Measurements from ENCODE around the gene OPA3. TPM values are rescaled to one million over a fixed set of nuclear protein-coding genes. Genes with fewer than 3 reads are reported as not detected.
A peak's percentile ranks its signal among the peaks of the same experiment; 100 is the strongest.

The OPA3 gene
- total and polyA plus RNA-seq, 12 donors, result 4.3 to 34.1 (median 16.7) TPM

DNA sequence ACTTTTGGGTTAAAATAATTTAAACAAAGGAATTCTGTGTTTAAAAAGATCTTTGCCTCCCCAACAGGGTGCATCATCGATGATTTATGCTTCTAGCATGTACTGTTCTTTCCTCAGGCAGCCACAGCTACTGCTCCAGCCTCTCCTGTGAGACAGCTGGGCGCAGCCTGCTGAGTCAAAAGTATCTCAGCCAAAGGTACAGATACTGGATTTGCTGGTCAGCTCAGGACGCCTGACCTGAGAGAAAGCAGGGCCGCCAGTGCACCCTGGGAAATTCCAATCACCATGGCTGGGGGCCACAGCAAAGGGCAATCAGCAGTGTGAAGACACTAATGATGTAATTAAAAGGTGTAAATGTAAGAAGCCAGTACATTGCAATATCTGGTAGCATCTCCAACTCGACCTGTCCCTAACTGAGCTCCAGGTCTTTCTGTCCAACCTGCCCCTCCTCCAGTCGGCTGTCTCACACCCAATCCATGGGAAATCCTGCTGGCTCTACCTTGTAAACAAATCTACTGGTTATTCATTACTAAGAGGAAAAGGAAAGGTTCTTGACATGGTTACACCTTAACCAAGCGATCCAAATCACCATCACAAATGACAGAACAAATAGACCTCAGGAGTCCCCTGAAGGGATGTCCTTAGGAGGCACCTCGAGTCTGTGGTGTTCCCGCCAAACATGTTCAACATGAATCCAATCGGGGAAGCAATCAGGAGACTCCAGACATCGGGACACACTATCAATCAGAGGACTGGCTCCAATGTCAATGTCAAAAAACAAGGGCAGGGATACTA is 7.3 kb downstream of the OPA3 start:
- Histone ChIP-seq H3K9me3 (replicated peaks in 1 of 3) (no peaks in the 10 kb centered on the region), H3K4me3 (no peak overlapping the region), H3K27ac (peak overlapping the region in 4 of 5 donors; percentile 58 to 86 (median 78)), H3K4me1 (replicated peaks in 1 of 2) (peaks cover 10 to 11% of the 10 kb centered on the region in 2 donors), H3K36me3 (replicated peaks in 1 of 2) (no peaks in the 10 kb centered on the region), H3K27me3 (no peaks in the 10 kb centered on the region)
- intact Hi-C loops (cut with DNase I), result no loop called here
- peak in 6 of 7 donors; percentile 75 to 88 (median 84) for DNase-seq
- 26 to 48% (median 44%) methylated on average over 11 of the region's 11 CpGs for WGBS, 4 donors
- TF ChIP-seq POLR2A (IDR thresholded peaks at IDR 0.05), result no peak
- TF ChIP-seq, protein P1, sequence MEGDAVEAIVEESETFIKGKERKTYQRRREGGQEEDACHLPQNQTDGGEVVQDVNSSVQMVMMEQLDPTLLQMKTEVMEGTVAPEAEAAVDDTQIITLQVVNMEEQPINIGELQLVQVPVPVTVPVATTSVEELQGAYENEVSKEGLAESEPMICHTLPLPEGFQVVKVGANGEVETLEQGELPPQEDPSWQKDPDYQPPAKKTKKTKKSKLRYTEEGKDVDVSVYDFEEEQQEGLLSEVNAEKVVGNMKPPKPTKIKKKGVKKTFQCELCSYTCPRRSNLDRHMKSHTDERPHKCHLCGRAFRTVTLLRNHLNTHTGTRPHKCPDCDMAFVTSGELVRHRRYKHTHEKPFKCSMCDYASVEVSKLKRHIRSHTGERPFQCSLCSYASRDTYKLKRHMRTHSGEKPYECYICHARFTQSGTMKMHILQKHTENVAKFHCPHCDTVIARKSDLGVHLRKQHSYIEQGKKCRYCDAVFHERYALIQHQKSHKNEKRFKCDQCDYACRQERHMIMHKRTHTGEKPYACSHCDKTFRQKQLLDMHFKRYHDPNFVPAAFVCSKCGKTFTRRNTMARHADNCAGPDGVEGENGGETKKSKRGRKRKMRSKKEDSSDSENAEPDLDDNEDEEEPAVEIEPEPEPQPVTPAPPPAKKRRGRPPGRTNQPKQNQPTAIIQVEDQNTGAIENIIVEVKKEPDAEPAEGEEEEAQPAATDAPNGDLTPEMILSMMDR (IDR thresholded peaks at IDR 0.05), result no peak

DNA sequence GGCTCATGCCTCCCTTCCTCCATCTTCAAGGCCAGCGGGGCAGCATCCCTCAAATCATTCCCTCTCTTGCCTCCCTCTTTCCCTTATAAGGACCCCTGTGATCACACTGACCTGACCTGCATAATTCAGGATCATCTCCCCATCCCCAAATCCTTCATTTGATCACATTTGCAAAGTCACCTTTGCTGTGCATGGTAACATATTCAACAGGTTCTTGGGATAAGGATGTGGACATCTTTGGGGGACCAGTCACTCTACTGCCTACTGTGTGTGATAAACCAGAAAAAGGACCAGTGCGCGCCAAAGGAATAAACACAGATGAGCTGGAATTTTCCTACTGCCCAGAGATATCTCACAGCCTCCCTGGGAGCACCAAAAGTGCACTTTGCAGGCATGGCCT is 7.9 kb downstream of the OPA3 start:
- no peaks in the 10 kb centered on the region for H3K36me3 ChIP-seq (replicated peaks in 1 of 2)
- no peak for DNase-seq
- TF ChIP-seq POLR2A (IDR thresholded peaks at IDR 0.05), result no peak
- TF ChIP-seq, protein P1 (IDR thresholded peaks at IDR 0.05), result no peak
- 35 to 91% (median 70%) methylated on average over 2 to 3 of the region's 3 CpGs for WGBS, 4 donors
- no peak overlapping the region for H3K4me3 ChIP-seq
- intact Hi-C loops (cut with DNase I), result no loop called here
- H3K9me3 ChIP-seq (replicated peaks in 1 of 3), result no peaks in the 10 kb centered on the region
- peaks cover 10 to 11% of the 10 kb centered on the region in 2 donors for H3K4me1 ChIP-seq (replicated peaks in 1 of 2)
- H3K27me3 ChIP-seq, result no peaks in the 10 kb centered on the region
- H3K27ac ChIP-seq, result peak overlapping the region in 4 of 5 donors; percentile 58 to 86 (median 78)

DNA sequence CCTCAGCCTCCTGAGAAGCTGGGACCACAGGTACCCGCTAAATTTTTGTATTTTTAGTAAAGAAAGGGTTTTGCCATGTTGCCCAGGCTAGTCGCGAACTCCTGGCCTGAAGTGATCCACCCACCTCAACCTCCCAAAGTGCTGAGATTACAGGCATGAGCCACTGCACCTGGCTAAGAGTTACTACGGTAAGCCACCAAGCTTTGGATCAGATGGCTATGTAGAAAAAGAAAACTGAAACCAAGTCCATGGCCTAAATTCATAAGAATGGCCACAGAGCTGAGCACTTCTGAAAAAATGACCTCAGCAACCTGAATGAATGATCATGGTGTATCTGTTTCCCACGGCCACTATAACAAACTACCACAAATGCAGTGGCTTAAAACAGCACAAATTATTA is 9.4 kb downstream of the OPA3 start:
- intact Hi-C loops (cut with DNase I), result no loop called here
- peak overlapping the region in 2 of 5 donors; percentile 19 to 34 for H3K27ac ChIP-seq
- 86 to 93% (median 91%) methylated on average over 5 of the region's 5 CpGs for WGBS, 4 donors

DNA sequence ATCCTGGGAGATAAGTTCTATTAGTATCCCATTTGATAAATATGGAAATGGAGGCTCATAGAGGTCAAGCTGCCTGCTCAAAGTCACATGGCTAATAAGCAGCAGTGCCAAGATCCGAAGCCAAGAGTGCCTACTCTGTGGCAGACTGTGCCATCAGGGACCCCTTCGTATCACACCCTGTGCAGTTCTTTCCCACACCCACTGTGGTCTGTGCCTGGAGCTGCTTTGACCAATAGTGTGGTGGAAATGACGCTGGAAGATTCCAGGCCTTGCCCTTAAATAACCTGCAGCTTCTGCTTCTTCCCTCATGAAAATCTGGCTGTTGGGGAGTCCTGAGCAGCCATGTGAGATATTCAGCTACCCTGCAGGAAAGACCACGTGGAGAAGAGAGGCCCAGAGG is 10.1 kb downstream of the OPA3 start:
- 58 to 67% (median 64%) methylated on average over 4 of the region's 4 CpGs for WGBS, 4 donors
- Histone ChIP-seq H3K9me3 (replicated peaks in 1 of 3) (no peaks in the 10 kb centered on the region), H3K4me1 (replicated peaks in 1 of 2) (peaks cover 10 to 11% of the 10 kb centered on the region in 2 donors), H3K27ac (peak overlapping the region in 2 of 5 donors; percentile 19 to 34), H3K36me3 (replicated peaks in 1 of 2) (no peaks in the 10 kb centered on the region), H3K27me3 (no peaks in the 10 kb centered on the region), H3K4me3 (no peak overlapping the region)
- TF ChIP-seq, protein P1 (IDR thresholded peaks at IDR 0.05), result no peak
- no peak for TF ChIP-seq POLR2A (IDR thresholded peaks at IDR 0.05)
- no peak for DNase-seq
- intact Hi-C loops (cut with DNase I), result no loop called here

More for the DNA sequence above, 9.4 kb downstream of the OPA3 start:
- TF ChIP-seq, protein P1 (IDR thresholded peaks at IDR 0.05), result no peak
- TF ChIP-seq POLR2A (IDR thresholded peaks at IDR 0.05), result no peak
- H3K36me3 ChIP-seq (replicated peaks in 1 of 2), result no peaks in the 10 kb centered on the region
- peaks cover 10 to 11% of the 10 kb centered on the region in 2 donors for H3K4me1 ChIP-seq (replicated peaks in 1 of 2)
- H3K27me3 ChIP-seq, result no peaks in the 10 kb centered on the region
- no peak for DNase-seq
- no peak overlapping the region for H3K4me3 ChIP-seq
- H3K9me3 ChIP-seq (replicated peaks in 1 of 3), result no peaks in the 10 kb centered on the region

Data from adrenal gland (tissue), 12 donors.